ENCODE measurements around the gene TRAP1.
"Not testable (repeated sequence)": the region's sequence is repeated elsewhere in the genome, so short reads cannot be mapped to it uniquely, and the experiment has no call there.

The TRAP1 gene

DNA sequence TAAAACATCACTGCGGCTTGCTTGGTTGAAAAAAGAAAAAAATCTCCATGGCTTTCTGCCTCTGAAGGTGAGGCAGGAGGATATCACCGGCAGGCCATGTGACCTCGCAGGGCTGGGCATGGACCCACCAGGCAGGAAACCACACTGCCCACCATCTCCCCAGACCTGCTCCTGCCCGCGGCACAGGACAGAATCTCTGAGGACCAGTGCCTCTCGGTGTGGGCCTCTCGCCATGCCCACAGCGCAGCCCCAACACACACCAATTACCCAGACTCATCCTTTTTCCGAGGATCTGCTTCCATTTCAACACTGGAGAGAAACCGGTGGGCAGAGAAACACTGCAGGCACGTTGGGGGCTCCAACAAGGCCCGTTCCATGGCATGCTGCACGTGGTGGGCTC, 46.6 kb downstream of the TRAP1 start:
- DNase-seq = no peak

DNA sequence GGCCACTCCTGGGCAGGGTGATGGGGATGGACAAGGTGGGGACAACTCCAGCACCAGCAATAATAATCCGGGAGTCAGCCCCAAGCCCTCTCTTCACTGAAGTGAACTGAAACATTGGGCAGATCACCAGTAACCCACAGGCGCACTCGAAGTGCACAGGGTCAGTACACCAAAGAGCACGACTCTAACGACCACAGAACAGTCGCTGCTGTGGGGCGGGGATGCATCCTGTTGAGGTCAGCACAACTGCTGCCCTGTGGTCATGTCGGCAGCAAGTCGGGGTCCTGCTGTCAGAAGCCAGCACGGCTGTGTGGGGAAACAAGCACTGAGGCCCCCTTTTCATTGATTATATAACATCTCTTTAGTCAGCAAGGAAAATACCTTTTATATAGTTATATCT, 48.2 kb downstream of the TRAP1 start:
- no peak for DNase-seq

- DNase-seq = no peak
Observed at GRCh38 chr16:3668626-3669025, 48.7 kb downstream of the TRAP1 start.

DNA sequence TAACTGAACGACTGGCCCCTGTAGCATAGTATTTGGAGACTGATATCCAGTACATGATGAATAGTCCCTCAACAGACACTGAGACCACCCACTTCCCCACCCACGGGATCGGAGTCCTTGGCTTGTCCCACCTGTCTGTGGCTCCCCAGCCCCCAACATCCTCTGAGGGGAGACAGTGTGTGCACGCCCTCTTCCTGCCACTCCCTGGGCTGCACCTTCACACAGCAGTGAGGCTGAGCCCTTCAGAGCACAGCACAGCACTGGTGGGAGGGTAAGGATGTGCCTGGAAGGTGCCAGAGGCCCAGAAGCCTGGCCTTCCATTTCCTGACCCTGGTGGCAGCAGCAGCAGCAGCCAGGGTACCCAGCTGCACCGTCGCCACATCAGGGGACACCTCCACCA, 51.8 kb downstream of the TRAP1 start:
- no peak for DNase-seq

GRCh38 chr16:3664187-3664896, 53.0 kb downstream of the TRAP1 start:
- no peak for DNase-seq

GRCh38 chr16:3662601-3663000, 54.7 kb downstream of the TRAP1 start:
- no peak for DNase-seq

GRCh38 chr16:3661922-3662321, 55.4 kb downstream of the TRAP1 start:
- DNase-seq = no peak

DNA sequence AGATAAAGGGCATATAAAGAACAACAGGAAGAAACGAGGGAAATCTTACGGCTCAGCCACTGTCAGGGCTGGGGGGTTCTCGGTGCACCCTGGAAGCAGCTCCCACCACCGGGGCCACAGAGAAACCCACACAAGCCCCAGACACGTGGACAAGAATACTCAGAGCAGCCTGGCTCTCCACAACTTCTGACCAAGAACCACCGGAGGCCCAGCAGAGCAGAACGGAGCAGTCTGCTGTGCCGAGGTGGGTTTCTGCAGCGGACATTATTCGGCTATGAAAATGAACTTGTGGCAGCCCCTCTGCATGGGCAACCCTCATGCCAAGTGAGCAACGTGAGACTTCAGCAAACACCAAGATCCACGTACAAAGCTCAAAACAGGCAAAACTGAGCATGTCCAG, 56.0 kb downstream of the TRAP1 start:
- DNase-seq = no peak

DNA sequence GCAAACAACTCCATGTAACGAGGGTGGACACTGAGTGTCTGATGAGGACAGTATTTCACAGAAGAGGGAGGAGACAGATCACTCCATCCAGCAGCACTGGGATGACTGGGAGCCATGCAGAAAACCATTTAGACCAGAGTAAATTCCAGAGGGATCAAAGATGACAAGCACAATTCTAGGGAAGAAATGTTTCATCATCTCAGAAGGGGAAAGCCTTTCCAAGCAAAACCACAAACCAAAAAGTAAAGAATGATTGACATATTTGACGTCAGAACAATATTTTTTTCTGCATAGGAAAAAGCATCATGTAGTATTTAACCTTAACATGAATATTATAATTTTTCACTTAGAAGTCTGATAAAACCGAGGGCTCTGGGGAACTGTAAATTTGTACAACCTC, 58.1 kb downstream of the TRAP1 start:
- no peak for DNase-seq

- DNase-seq = no peak
Observed at GRCh38 chr16:3656491-3657468, 60.5 kb downstream of the TRAP1 start.

- not testable (repeated sequence) for DNase-seq
Observed at GRCh38 chr16:3656160-3656490, 61.2 kb downstream of the TRAP1 start.

GRCh38 chr16:3655396-3656159, 61.7 kb downstream of the TRAP1 start:
- no peak for DNase-seq

- no peak for DNase-seq
Observed at GRCh38 chr16:3655030-3655395, 62.3 kb downstream of the TRAP1 start.

DNA sequence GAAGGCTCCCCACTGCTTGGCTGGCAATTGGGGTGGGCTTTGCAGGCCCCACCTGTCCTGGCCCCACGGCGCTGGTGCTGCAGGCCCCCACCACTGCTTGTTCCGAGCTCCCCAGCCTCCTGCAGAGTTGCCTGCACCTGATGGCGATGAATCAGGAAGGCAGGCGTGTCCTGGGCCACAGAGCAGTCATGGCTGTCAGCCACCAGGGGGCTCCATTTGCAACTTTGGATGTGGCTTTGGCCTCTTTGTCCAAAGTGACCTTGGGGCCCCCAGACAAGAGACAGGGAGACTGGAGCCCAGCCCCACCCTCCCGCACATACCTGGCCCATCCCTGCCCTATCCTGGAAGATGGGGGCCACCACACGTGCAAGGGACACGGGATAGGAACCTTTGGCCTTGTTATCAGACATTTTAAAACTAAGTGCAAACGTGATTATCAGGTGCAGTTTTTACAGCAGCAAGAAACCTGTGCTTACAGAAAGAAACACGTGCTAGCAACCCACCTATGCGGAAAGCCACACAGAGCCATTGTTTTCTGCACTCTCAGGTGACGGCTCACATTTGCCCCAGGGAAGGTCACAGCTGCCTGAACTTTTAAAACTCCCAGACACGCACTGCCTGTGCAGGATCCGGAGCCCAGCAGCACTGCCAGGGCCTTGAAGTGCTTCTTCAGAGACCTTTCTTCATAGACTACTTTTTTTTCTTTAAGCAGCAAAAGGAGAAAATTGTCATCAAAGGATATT, 62.9 kb downstream of the TRAP1 start, which contains the start of gene DNASE1:
DNASE1 (plus strand) TSS at position 443 of the 743 bp plus-strand sequence. CDS start 683 bp downstream, outside the sequence.
- peak; percentile 65 to 81 (median 76) for DNase-seq

DNA sequence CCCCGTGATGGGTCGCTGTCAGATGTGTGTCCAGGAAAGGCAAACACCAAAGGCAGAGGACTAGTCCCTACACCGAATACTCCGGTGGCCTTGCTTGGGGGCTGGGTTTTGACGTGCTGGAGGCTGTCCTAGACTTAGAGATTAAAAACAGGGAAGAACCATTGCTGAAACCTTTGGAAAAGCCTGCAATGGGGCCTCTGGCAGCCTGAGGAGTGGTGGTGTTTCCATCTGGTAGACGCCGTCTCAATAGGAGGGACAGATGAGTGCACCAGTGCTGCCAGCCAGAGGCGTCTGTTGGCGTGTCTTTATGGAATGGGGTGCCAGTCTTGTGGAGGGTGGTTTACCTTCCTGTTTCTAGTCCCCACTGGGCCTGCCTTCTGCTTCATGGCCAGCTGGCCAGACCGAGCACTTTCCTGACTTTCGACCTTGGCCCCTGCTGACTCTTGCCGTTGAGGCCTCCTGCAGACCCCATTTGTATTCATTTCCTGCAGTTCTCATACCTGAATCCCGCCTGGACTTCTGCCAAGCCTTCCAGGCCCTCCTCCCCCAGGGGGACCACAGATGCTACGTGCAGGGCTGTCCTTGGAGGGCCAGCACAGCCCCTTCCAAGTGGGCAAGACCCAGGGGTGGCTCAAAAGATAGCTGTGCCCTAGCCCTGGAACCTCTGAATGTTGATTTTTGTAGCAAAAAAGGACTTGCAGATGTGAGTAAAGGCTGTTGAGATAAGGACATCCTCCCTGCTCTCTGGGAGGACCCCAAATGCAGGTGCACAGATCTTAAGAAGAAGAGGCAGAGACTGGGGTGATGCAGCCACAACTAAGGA, 64.7 kb downstream of the TRAP1 start:
- no peak for DNase-seq

DNA sequence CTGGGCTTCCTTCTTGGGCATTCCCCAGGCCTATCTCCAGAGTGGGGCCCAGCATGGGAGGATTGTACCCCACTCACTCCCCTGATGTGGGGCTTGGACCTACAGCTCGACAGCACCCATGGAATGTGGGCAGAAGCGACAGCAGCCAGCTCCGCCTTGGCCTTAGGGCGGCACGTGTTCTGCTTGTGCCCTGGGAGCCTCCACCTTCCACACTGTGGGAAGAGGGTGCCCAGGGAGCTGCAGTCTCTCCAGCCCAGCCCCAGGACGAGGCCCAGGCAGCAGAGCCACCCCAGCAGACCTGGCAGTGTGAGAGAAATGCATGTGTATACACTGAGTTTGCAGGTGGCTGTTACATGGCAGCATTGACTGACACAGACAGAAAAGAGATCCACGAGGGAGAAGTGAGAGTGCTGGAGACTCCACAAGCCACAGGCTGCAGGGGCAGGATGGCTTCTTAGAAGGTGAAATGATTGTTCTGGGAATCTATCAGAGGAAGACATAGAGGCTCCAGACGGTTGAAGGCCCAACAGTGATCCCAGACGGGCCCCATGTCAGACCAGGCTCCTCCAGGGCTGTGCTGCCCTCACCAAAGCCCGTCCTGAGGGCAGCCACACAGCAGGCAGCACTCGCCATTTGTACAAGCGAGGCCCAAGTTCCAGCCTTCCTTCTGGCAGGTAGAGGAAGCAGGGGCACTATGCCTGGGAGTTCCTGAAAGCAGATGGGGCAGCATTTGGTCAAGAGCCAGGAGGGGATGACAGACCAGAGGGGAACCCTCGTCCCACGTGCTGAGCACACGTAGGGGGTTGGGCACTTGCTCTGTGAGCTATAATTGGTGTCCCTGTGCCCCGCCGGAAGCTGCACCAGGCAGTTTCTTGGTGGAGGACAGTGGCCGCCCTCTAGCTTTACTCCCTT, 65.6 kb downstream of the TRAP1 start:
- no peak for DNase-seq

DNA sequence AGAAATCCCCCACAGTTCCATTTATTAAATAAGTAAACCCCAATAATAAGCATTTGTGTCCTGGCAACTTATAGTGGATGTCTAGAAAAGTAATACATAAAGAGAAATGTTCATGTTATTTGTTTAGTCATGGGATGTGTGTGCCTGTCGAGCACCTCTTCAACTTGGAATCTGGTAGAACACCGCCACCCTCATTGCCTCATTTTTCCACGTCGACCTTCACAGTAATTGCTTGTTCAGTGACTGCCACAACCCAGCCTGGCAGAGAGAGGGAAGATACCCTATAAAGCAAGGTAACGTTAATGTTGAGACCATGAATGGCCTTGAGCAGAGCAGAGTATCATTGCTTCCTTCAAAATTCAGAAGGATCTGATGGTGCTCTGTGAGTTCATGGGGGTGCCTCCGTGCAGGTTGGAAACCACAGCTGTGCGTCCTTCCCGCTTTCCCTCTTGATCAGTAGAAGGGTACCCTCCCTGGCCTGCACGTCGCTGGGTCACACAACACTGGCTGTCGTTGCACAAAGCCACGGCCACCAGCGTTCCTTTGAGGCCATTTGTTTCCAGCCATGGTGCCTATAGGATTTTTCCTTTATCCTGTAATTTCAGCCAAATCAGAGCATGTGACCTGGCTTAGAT, 66.6 kb downstream of the TRAP1 start:
- DNase-seq = no peak

- DNase-seq = no peak
Observed at GRCh38 chr16:3646348-3646920, 70.9 kb downstream of the TRAP1 start.

- DNase-seq = no peak
Observed at GRCh38 chr16:3645504-3646347, 71.6 kb downstream of the TRAP1 start.

All from suppressor macrophage treated with lipopolysaccharide for 1 hour (primary cell).